ENCODE results near the gene SCAMP5.
A peak's percentile ranks its signal among the peaks of the same experiment; 100 is the strongest.

DNA sequence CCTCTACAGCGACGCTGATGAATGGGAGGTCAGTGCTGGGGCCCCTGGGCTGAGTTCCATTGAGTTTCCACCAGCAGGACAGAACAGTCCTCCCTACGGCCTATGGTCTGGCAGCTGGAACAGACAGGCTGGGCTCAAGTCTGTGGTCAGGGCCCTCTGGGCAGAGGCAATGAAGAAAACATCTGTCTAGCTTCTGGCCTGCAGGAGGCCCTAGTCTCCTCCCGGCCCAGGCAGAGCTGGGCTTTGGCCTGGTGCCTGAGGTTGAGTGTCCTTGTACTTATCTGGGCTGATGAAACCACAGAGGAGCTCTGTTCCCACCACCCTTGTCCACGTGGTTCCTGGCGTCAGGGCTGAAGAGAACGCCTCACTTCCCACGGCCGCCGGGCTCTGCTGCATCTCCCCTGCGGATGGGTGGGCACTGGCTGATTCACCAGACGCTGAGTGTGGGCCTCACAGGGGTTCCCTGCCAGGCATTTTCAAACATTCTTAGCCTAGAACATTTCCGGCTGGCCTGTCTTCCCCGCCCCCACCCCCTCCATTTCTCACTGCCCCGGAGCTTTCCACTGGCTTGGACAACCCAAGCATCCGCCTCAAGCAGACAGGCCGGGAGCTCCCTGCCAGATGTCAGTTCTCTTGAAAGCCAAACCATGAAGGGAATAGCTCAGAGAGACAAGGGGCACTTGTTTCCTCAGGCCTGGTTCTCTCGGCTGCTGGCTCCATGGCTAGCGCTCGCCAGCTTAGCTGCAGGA is 48.3 kb downstream of the SCAMP5 start:
- TF ChIP-seq CTCF (IDR thresholded peaks at IDR 0.05), result peak; percentile 17 to 45 (median 30)
- no peak for TF ChIP-seq POLR2A (IDR thresholded peaks at IDR 0.05)
